Right forelimb (tissue), 1 donor: ENCODE results near the gene LGALSL.

Experiments
- DNase-seq: peaks from one replicate; pipeline ENCODE4 v3.0.0-alpha.2; 2018

Gene LGALSL

DNA sequence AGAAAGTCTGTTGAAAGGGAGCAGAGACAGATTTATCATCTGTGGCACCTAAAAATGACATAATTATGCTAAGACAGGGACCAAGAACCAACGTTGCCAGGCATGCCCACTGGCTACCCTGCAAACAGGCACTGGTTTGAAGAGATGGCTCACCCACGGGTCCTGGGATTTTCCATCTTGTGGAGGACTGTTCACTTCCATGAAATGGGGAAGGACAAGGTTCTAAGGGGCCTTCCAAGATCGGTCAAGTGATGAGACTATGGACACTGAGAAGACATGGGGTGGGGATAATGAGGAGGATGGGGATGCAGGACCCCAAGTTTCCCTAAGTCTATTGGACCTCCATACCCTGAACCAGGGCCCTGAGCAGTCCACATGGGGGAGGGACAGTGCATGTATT is 18.9 kb downstream of the LGALSL start:
- no peak for DNase-seq

DNA sequence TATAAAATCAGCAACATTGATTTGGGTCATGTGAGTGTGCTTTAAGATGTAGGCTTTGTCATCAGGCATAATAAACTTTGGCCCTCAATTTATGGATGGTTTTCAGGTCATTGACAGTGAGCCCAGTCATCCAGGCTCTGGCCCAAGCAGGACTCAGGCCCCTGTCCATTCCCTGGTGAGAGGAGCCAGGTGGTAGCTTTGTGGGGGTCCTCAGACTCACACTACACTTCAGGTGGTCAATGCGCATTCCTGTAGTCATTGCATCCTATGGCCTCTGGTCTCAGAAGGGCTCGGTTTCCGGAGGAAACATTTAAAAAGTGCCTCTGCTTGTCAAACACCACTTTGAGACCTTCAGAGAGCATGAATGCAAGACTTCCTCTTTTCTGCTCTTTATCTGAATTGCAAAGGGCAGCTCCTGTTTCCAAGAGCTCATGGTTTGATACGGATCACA is 20.2 kb downstream of the LGALSL start:
- DNase-seq: no peak

DNA sequence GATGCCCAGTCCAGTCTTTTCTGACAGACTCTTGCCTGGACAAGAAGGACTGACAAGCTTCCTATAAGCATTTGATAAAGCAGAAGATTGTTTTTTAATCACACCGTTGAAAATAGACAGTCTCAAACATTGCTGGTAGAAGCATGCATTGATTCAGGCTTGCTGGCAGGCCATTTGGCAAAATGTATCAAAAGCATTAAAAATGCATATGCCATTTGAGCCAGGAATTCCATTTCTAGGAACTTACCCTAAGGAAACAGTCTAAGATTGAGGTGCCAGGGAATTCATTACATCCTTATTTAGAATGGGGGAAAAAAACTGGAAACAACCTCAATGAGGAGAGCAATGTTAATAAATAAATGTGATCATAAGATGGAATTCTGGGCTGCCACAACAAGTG is 20.7 kb downstream of the LGALSL start:
- DNase-seq: no peak

DNA sequence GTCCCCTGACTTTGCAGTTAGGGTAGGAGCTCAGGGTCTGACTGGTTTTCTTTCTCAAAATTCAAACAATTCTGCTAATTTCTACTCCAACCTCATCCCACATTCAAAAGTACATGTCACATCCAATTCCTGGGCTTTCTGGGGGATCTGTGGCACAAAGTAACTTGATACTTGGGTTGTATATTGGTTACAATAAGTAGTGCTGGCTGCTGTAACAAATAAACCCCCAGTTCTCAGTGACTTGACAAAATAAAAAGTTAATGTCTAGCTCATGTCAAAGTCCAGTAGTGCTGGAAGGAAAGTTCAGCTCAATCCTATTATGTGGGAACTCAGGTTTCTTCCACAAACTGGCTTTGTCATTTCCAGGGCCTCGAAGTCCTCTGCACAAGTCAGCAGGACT is 23.1 kb downstream of the LGALSL start:
- no peak for DNase-seq

DNA sequence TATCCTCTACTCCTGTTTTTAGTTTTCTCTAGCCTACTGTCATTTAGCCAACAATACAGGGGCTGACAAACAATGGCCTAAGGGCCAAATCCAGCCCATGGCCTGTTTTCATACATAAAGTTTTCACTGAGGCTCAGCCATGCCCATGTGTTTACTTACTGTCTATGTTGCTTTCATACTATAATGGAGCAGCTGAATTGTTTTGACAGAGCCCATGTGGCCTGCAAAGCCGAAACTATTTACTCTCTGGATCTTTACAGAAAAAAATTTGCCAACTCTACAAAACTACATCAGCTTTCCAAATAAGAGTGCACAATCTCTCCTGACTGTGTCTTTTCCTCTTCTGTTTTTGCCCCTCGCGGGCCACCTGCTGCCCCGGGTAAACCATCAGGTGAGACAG is 24.0 kb downstream of the LGALSL start:
- no peak for DNase-seq

DNA sequence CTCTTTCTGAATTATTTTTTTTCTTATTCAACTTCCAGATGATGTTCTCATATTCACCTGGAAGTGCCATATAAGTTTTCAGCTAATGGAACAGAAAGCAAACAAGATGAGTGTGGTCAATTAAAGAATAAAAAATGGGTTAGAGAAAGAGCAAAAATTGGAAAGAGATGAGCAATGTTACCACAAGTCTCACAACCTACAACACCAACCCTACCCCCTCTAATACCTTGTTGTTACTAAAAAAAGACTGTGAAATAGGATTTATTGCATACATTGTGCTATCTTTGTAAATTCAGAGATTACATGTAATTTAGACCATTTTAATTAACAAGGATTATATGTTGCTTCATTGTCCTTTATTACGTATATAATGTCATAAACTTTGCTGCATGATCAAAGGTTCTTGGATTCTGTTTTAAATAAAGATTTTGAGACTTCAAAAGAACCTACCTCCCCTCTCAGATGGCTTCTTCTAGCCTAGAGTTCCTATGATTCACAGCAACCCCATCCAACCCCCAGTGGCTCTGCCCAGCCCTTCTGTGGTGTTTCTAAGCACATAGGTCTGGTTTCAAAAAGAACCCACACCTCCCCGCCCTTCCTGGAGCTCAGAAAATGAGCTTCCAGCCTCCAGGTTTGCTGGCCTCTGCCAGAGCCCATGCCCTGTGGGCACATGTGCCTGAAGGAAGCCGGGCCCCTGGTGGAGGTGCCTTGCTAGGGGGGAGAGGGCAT is 24.7 kb downstream of the LGALSL start:
- DNase-seq: no peak

DNA sequence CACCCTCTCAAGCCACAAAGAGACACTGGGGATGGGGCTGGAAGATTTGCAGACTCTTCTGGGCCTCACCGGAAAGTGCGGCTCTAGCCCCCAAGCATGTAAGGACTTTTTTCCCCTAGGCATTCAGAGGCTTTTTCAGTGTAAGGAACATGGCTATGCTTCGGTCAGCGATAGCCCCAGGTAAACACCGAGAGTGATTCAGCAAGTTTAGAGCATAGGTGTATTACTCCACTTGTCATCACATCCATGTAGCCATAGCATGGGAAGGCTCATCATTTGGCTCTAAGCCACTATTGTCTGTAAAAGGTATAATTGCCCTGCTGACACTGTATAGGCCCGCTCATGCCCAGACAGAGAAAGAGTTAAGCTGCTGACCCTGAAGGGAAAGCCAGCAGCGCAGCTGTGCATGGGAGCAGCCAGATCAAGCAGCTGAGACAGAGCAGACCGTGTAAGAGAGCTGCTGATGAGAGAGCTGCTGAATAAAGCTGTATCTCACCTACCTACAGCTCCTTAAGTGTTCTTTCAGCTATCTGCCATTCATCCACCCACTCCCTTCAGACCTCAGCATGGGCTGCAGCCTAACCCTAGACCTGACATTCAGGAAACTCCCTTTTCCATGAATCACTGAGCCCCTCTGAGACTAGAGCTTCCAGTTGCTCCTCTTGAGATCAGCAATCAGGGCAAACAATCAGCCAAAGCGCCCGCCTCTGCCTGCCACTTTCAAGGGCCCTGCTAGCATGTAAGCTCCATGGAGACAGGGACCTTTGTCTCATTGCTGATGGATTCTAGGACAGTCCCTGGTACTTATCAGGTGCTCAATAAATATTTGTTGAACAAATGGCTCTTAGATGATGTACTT is 25.5 kb downstream of the LGALSL start:
- no peak for DNase-seq

DNA sequence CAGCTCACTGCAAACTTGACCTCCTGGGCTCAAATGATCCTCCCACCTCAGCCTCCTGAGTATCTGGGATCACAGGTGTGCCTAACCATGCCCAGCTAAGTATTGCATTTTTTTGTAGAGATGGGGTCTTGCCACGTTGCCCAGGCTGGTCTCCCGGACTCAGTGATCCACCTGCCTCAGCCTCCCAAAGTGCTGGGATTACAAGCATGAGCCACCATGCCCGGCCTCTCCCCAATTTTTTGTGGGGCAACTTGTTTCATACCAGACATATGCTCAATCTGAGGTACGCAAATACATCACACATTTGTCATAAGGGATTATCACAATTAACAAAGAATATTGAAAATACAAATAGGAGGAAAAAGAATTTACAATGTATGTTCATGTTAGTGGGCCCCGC is 27.7 kb downstream of the LGALSL start:
- DNase-seq: no peak

DNA sequence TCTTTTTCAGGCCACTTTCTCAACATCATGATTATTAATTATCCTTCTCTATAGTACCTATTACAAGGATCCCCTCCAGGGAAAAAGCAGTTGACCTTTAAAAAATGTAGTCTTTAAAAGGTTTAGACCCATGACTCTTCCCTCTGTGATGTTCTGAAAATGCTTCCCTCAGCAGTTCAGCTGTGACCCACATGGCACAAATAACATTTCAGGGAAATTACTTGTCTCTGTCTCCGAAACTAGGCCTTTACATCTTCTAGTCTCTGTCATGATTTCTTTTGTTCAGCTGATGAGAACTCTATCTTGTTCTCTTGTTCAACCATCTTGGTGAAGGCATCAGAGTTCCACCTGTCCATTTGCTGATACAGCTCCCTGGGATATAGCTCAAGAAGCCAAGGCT is 28.3 kb downstream of the LGALSL start:
- DNase-seq: no peak

DNA sequence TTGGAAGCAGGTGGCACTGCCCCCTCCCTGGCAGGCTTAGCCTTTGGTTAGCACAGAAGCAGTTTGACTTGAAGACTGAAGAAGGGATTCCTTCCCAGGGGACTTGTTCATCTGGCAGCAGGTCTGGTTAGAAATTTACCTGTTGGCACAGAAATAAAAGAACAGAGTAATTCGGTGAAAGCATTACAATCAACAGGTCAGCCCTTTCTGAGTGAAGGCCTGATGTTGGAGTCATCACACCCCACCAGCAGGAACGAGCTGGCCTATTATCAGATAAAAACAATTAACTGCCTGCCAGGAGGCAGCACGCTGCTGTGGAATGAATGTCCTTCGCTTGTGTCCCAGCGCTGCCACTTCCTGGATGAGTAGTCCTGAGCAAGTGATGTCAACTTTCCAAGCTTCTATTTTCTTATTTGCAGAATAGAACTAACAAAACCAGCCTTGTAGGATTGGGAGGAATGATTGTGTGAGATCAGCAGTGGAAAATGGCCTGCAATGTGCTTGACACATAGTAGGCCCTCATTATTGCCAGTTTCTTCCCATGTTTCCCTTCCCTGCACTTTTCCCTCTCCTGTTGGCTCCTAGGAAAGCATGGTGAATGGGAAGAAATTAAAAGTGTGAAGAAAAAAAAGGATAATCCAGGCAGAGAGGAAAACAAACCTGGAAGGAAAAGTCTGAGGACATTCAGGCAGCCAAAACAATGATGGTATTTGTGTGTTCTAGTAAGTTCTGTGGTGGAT is 29.0 kb downstream of the LGALSL start:
- DNase-seq: no peak

DNA sequence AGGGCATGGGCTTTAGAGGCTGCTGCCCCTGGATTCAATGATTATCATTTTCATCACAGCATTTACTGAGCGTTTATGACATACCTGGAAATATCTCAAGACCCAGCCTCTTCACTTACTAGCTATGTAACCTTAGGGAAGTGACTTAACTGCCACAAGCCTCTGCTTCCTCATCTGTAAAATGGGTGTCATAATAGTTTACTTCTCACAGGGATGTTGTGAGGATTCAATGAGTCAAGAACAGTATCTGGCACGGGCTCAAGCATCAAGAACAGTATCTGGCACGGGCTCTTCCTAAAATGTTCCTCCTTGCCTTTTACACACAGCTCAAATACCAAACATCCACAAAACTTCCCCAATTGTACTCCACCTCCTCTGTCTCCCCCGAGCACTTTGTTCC is 31.4 kb downstream of the LGALSL start:
- DNase-seq: no peak

DNA sequence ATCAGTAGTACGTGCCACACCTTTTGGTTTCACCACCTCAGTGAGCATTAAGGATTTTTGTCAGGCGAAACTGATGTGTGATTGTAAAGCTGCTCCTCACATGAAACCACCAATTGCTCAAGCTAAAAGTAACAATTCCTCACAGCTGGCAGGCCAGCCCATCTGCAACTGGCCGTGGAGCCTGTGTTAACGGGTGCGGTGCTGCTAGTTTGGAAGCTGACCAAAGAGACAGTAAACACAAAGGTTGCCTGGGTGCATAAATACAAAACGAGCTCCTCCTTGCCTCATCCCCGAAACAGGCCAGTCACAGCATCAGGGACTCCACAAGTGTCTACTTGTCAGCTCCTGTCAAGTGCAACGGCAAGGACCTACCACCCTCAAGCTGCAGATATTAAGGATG is 32.0 kb downstream of the LGALSL start:
- DNase-seq: peak; percentile 56

DNA sequence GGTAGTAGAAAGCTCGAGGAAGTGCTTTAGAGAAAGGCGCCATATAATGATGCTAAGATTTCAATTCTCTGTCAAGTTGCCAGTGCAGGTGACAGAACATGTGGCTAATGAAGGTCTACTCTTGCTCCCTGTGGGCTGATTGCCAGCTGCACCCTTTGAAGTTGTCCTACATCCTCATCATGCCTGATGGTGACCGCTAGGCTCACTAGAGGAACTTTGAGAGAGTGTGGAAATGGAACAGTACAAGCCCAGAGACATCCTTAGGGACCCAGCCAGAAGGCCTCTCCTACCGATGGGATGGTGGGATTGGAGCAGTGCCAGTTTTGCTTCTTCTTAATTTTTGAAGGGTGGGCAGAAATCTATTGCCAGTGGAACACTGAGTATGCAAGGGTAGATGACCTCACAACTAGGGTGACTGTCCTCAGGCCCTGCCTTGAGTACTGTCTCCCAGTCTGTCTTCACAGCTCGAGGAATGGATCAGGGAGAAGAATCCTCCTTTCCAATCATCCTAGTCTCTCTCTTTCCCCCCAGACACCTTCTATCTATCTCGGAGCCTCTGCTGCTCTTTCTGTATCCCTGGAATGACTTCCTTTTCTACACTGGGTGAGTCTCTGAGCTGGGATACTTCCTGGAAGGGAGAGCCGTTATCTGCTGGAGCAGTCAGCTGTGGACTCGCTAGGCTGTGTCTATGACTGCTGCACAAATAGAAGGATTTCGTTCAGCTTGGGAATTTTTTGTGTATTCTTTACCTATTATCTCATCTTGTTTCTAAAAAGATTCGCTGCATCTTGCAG is 33.5 kb downstream of the LGALSL start:
- no peak for DNase-seq

DNA sequence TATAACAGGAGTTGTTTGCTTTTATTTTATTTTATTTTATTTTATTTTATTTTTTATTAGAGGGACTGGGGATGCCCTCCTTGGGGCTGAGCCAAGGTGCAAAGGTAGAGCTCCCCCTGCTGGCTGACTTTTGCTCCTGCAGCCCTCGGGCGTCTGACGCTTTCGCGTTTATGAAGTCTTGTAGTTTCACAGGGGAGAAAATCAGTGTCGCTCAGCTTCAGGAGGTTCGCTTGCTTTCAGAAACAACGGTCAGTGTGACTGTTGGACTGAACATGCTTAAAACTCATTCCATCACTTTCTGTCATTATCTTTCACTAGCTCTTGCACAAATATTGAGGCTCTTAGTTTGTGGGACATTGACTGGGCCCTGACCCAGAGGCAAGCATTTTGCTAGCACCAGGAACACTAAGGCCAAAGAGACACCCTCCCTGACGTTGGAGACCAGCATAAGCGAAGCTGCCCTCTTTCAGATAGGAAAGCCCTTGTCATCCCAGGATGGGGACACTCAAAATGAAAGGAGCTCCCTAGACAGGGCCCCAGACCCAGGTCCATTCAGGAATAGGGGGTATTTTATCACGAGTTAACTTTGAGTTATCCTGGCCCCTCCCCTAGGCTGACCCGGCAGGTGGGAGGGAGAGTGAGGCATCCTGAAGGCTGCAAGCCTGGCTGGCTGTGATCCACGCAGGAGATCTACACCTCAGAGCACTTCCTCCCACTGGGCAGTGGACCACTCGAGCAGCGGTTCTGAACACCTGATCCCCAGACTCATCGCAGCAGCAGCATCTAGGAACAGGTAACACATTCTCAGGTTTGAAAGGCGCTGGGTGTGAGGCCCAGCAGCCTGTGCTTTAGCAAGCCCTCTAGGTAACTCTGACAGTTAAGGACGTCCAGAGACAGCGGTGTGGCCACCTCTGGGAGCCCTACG is 34.4 kb downstream of the LGALSL start:
- DNase-seq: peak; percentile 79

DNA sequence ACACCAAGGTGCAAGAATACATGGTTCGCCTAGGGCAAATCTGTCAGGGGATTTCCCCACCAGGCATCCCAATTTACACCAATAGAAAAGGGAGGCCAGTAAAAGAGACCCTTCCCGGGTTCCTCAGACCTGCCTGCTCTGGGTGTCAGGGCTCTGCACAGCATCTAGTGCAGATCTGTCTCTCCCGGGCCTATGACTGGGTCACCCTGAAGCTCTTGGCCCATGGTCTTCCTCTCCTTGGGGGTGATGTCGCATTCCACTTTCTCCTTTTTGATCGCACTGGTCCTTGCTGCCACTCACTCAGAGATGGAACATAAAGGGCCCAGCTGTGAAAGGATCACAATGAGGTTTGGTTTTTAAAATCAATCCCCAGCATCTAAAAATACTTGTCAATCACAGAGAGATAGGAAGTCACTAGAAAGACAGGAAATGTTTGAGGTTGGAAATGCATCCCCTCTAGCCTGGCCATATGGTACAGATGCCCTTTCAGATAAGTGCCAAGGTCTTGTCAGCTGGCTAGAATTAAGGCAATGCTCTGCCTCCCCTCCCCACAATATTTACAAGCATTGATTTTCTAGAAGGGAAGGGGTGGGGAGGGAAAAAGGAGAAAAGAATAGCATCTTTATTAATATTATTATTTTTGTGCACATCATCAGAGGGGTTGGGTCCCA is 35.3 kb downstream of the LGALSL start:
- no peak for DNase-seq

DNA sequence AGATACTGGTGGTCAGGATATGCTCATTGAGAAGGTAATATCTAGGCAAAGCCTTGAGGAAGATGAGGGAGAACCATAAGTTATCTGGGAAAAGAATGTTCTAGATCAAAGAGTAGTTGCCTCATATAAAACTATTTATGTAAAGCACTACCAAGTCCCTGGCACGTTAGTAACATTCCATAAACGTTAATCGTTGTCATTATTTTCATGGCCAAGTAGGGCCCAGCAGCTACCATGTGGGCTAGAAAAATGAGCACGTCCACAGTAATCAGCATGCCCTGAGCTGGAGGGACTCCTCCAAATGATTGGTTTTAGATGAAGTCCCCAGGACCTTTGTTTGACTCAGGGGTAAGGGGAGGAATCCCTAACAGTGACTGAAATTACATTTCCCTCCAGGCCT is 37.5 kb downstream of the LGALSL start:
- DNase-seq: no peak

DNA sequence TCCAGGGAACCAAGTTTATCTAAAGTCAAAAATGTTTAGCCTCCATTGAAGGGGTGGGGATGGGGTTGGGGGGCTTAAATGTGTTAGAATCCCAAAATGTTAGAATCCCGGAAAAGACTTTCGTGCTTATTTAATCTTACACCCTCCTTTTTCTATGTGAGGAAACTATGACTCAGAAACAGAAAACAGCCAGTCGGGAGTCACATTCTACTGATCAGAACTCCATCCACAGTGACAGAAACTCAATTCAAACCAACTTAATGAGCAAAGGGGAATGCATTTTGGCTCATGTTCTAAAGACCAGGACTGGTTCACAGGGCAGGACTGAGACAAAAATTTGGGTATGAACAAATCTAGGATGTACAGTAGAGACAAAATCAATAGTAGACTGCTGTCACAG is 38.3 kb downstream of the LGALSL start:
- DNase-seq: no peak

DNA sequence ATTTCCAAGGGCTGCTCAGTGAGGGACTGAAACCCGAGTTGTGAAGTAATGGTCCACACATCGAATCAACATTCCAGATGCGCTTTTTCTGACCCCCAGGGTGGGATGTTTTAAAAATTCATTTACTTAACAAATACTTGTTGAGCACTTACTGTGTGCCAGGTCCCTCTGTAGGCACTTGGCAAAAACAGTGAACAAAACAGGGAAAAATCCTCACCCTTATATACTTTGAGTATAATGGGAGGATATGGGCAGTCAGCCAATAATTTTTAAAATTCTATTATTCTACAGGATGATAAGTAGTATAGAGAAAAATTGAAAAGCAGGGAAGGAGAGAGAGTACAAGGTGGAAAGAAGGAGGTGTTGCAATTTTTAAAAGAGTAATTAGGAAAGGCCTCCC is 38.9 kb downstream of the LGALSL start:
- DNase-seq: no peak

DNA sequence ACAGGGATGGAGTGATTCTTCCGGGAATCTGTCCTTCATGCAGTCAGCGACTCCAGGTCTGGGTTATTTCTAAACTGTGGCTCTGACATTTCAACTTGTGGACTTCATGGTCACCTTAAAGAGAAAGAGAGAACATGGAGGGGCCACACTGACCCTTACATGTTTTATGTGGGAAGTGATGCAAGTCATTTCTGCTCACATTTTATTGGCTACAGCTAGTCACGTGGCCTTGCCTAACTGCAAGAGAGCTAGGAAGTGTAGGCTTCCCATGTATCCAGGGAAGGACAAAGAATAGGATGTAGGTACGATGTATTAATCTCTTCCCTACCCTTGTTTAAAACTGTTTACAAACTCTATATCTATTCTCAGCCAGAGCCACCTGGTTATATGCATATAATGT is 39.8 kb downstream of the LGALSL start:
- DNase-seq: no peak

DNA sequence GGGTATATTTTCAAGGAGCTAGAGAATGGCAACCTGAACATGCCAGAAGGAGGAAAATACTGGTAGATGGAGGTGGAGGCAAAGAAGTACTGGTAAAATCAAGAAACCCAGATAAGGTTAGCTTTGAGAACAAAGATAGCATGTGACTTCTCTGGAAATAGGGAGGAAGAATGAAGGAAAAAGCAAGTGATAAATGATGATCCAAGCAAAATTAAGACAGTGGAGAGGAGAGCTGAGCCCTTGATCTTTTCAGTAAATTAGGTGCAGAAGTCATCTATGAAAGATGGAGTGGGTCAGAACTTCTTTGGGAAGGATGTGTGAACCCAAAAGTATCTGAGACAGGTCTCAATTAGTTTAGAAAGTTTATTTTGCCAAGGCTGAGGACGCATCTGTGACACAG is 44.5 kb downstream of the LGALSL start:
- no peak for DNase-seq

DNA sequence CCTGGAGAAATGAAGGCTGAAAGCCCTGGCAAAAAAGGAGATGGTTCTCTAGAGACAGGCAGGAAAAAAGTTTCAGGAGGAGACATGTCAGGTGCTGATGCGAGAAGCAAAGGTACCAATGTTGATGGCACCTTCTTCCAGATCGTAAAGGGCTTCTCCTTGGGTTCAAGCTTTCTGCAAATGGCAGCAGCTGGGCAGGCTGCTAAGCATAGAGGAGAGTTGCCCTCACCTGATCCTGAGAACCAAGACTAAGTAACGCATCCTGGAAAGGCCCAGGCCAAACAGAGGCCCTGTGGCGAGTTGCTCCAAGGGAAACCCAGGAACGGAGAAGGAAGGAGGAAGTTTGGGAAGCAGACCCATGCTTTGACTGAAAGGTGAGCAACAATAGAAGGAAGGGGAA is 46.6 kb downstream of the LGALSL start:
- DNase-seq: no peak
